Mucosa of stomach (tissue), 1 donor: ENCODE results near the gene ZNF429.

ENCODE experiments used
- H3K27me3 ChIP-seq: one replicate; pipeline ENCODE4 v1.7.0; 2013; ENCODE audit warnings: mild to moderate bottlenecking, low read length; ENCODE audit not compliant: control insufficient read depth, insufficient read depth
- H3K36me3 ChIP-seq: one replicate; pipeline ENCODE4 v1.7.0; 2013; ENCODE audit warnings: low read length; ENCODE audit not compliant: control insufficient read depth, insufficient read depth
- H3K4me1 ChIP-seq: one replicate; pipeline ENCODE4 v1.7.0; 2013; ENCODE audit warnings: mild to moderate bottlenecking, low read length; ENCODE audit not compliant: control insufficient read depth, insufficient read depth
- H3K4me3 ChIP-seq: one replicate; pipeline ENCODE4 v1.7.0; 2013; ENCODE audit warnings: low read length
- H3K9ac ChIP-seq: one replicate; pipeline ENCODE4 v1.7.0; 2013; ENCODE audit warnings: mild to moderate bottlenecking, low read length, moderate library complexity
- H3K9me3 ChIP-seq: one replicate; pipeline ENCODE4 v1.7.0; 2013; ENCODE audit warnings: mild to moderate bottlenecking, low read length, moderate library complexity; ENCODE audit not compliant: control insufficient read depth
- donor health status: Pancreatic carcinoma.

ZNF429 gene

GRCh38 chr19:21581646-21582240, 76.3 kb downstream of the ZNF429 start:
- Histone ChIP-seq H3K36me3 (no peaks in the 10 kb centered on the region), H3K4me1 (no peaks in the 10 kb centered on the region), H3K4me3 (no peak overlapping the region), H3K9ac (no peak overlapping the region), H3K27me3 (peaks cover 1% of the 10 kb centered on the region), H3K9me3 (no peaks in the 10 kb centered on the region)

GRCh38 chr19:21584537-21584936, 79.1 kb downstream of the ZNF429 start:
- Histone ChIP-seq H3K36me3 (no peaks in the 10 kb centered on the region), H3K4me3 (no peak overlapping the region), H3K27me3 (peaks cover 8% of the 10 kb centered on the region), H3K4me1 (no peaks in the 10 kb centered on the region), H3K9me3 (no peaks in the 10 kb centered on the region), H3K9ac (no peak overlapping the region)

- Histone ChIP-seq H3K4me3 (no peak overlapping the region), H3K4me1 (no peaks in the 10 kb centered on the region), H3K9me3 (no peaks in the 10 kb centered on the region), H3K36me3 (no peaks in the 10 kb centered on the region), H3K27me3 (peaks cover 8% of the 10 kb centered on the region), H3K9ac (no peak overlapping the region)
These were observed 80.0 kb downstream of the ZNF429 start for GRCh38 chr19:21585281-21585890.

- Histone ChIP-seq H3K36me3 (no peaks in the 10 kb centered on the region), H3K9ac (peak overlapping the region; percentile 64), H3K4me3 (peak overlapping the region; percentile 60), H3K4me1 (no peaks in the 10 kb centered on the region), H3K27me3 (peaks cover 8% of the 10 kb centered on the region), H3K9me3 (no peaks in the 10 kb centered on the region)
These were observed 81.1 kb downstream of the ZNF429 start for GRCh38 chr19:21586311-21587116.

GRCh38 chr19:21587117-21587461, 81.7 kb downstream of the ZNF429 start:
- H3K4me3 ChIP-seq = peak overlapping the region; percentile 60
- no peaks in the 10 kb centered on the region for H3K9me3 ChIP-seq
- peak overlapping the region; percentile 64 for H3K9ac ChIP-seq
- peaks cover 8% of the 10 kb centered on the region for H3K27me3 ChIP-seq
- H3K4me1 ChIP-seq = no peaks in the 10 kb centered on the region
- no peaks in the 10 kb centered on the region for H3K36me3 ChIP-seq

GRCh38 chr19:21587549-21587948, 82.1 kb downstream of the ZNF429 start:
- no peak overlapping the region for H3K9ac ChIP-seq
- H3K4me1 ChIP-seq = no peaks in the 10 kb centered on the region
- H3K4me3 ChIP-seq = no peak overlapping the region
- peaks cover 8% of the 10 kb centered on the region for H3K27me3 ChIP-seq
- H3K9me3 ChIP-seq = no peaks in the 10 kb centered on the region
- H3K36me3 ChIP-seq = no peaks in the 10 kb centered on the region

- H3K4me3 ChIP-seq = no peak overlapping the region
- no peaks in the 10 kb centered on the region for H3K9me3 ChIP-seq
- H3K27me3 ChIP-seq = peaks cover 8% of the 10 kb centered on the region
- no peaks in the 10 kb centered on the region for H3K4me1 ChIP-seq
- no peaks in the 10 kb centered on the region for H3K36me3 ChIP-seq
- H3K9ac ChIP-seq = no peak overlapping the region
These were observed 82.7 kb downstream of the ZNF429 start for GRCh38 chr19:21588065-21588601.

- H3K4me3 ChIP-seq = no peak overlapping the region
- H3K27me3 ChIP-seq = peaks cover 8% of the 10 kb centered on the region
- no peaks in the 10 kb centered on the region for H3K4me1 ChIP-seq
- H3K36me3 ChIP-seq = no peaks in the 10 kb centered on the region
- no peaks in the 10 kb centered on the region for H3K9me3 ChIP-seq
- no peak overlapping the region for H3K9ac ChIP-seq
These were observed 85.5 kb downstream of the ZNF429 start for GRCh38 chr19:21590867-21591266.

- no peak overlapping the region for H3K9ac ChIP-seq
- no peaks in the 10 kb centered on the region for H3K36me3 ChIP-seq
- no peak overlapping the region for H3K4me3 ChIP-seq
- no peaks in the 10 kb centered on the region for H3K27me3 ChIP-seq
- H3K9me3 ChIP-seq = no peaks in the 10 kb centered on the region
- H3K4me1 ChIP-seq = no peaks in the 10 kb centered on the region
These were observed 87.6 kb downstream of the ZNF429 start for GRCh38 chr19:21593008-21593481.

GRCh38 chr19:21593502-21593901, 88.1 kb downstream of the ZNF429 start:
- Histone ChIP-seq H3K27me3 (no peaks in the 10 kb centered on the region), H3K4me1 (no peaks in the 10 kb centered on the region), H3K9ac (no peak overlapping the region), H3K9me3 (no peaks in the 10 kb centered on the region), H3K36me3 (no peaks in the 10 kb centered on the region), H3K4me3 (no peak overlapping the region)

- no peak overlapping the region for H3K4me3 ChIP-seq
- no peaks in the 10 kb centered on the region for H3K36me3 ChIP-seq
- no peaks in the 10 kb centered on the region for H3K4me1 ChIP-seq
- H3K9ac ChIP-seq = no peak overlapping the region
- no peaks in the 10 kb centered on the region for H3K9me3 ChIP-seq
- no peaks in the 10 kb centered on the region for H3K27me3 ChIP-seq
These were observed 88.8 kb downstream of the ZNF429 start for GRCh38 chr19:21593934-21594820.
